HEK293 (cell line): ENCODE measurements around the gene FSTL4.

Experiments
- CTCF ChIA-PET: fragments of 350-600 bp; formaldehyde crosslinking; extraction: SDS; loops from one replicate; lab custom pipeline; 2021; ENCODE audit warnings: antibody characterized with exemption; lab: Yijun Ruan, JAX
- POLR2A ChIA-PET: fragments of 300-600 bp; formaldehyde crosslinking; extraction: SDS; loops from one replicate; lab custom pipeline; 2020; ENCODE audit warnings: antibody characterized with exemption, inconsistent platforms; lab: Yijun Ruan, JAX
- H3K27ac ChIP-seq: fragments of 200-500 bp; sonication (Bioruptor generic); 2 replicates; pipeline ENCODE4 v1.5.1; 2014; ENCODE audit warnings: low read depth, low read length, control low read depth, inconsistent platforms; ENCODE audit errors: extremely low read depth
- H3K36me3 ChIP-seq, 2 experiments: fragments of 200-500 bp in 1 of 2; sonication (Bioruptor generic) in 1 of 2; 1 replicate in 1 of 2; 2 replicates in 1 of 2; pipeline ENCODE4 v1.5.1; 2014 to 2017; ENCODE audit warnings: inconsistent platforms in 2 of 2, low read length in 2 of 2; ENCODE audit not compliant: control insufficient read depth in 2 of 2, insufficient read depth in 1 of 2
- H3K4me1 ChIP-seq: fragments of 200-500 bp; sonication (Bioruptor generic); 2 replicates; pipeline ENCODE4 v1.5.1; 2014; ENCODE audit warnings: mild to moderate bottlenecking, low read length, inconsistent platforms; ENCODE audit not compliant: control insufficient read depth, insufficient read depth
- H3K4me3 ChIP-seq: 2 replicates; pipeline ENCODE4 v1.5.1; 2011; ENCODE audit warnings: low read depth, mild to moderate bottlenecking, control low read depth, low read length, moderate library complexity
- H3K9me3 ChIP-seq: fragments of 200-500 bp; sonication (Bioruptor generic); 2 replicates; pipeline ENCODE4 v1.5.1; 2014; ENCODE audit warnings: low read depth, low read length, inconsistent platforms; ENCODE audit not compliant: control insufficient read depth, insufficient read depth
- HIC1 ChIP-seq: fragments of 450-650 bp; formaldehyde crosslinking; IDR thresholded peaks from 2 replicates; pipeline ENCODE4 v1.5.1; 2016; ENCODE audit warnings: missing biosample characterization, missing genetic modification characterization
- MEIS1 ChIP-seq: sonication (generic); formaldehyde crosslinking; IDR thresholded peaks from 2 replicates; pipeline ENCODE4 v1.8.1; 2022; ENCODE audit warnings: missing genetic modification reagents, mild to moderate bottlenecking, borderline replicate concordance
- PRDM1 ChIP-seq: fragments of 450-650 bp; formaldehyde crosslinking; IDR thresholded peaks from 2 replicates; pipeline ENCODE4; 2016; ENCODE audit warnings: missing biosample characterization, missing genetic modification characterization
- SETDB1 ChIP-seq: IDR thresholded peaks from one replicate; pipeline ENCODE4 v1.6.1; 2017; ENCODE audit warnings: mild to moderate bottlenecking, low read length, moderate library complexity, mixed read lengths; ENCODE audit not compliant: insufficient read length
- ZBTB10 ChIP-seq: fragments of 450-650 bp; formaldehyde crosslinking; IDR thresholded peaks from 2 replicates; pipeline ENCODE4 v1.5.1; 2016; ENCODE audit warnings: missing biosample characterization, missing genetic modification characterization
- ZNF132 ChIP-seq: fragments of 450-650 bp; formaldehyde crosslinking; IDR thresholded peaks from 2 replicates; pipeline ENCODE4 v1.5.1; 2017; ENCODE audit warnings: missing biosample characterization, missing genetic modification characterization, borderline replicate concordance
- ZNF214 ChIP-seq: fragments of 450-650 bp; formaldehyde crosslinking; IDR thresholded peaks from 2 replicates; pipeline ENCODE4 v1.5.1; 2017; ENCODE audit warnings: missing biosample characterization, mild to moderate bottlenecking, missing genetic modification characterization, borderline replicate concordance
- ZNF221 ChIP-seq: fragments of 450-650 bp; formaldehyde crosslinking; IDR thresholded peaks from 2 replicates; pipeline ENCODE4 v1.5.1; 2017; ENCODE audit warnings: missing biosample characterization, missing genetic modification characterization, borderline replicate concordance
- ZNF324 ChIP-seq: fragments of 450-650 bp; formaldehyde crosslinking; IDR thresholded peaks from 2 replicates; pipeline ENCODE4 v1.5.1; 2016; ENCODE audit warnings: missing biosample characterization, missing genetic modification characterization
- ZNF48 ChIP-seq: fragments of 450-650 bp; formaldehyde crosslinking; IDR thresholded peaks from 2 replicates; pipeline ENCODE4 v1.5.1; 2016; ENCODE audit warnings: missing biosample characterization, missing genetic modification characterization
- ZNF549 ChIP-seq: fragments of 450-650 bp; IDR thresholded peaks from 2 replicates; pipeline ENCODE4 v1.5.1; 2018; ENCODE audit warnings: missing biosample characterization, missing genetic modification characterization, mild to moderate bottlenecking, inconsistent platforms, moderate library complexity
- ZNF561 ChIP-seq: fragments of 450-650 bp; IDR thresholded peaks from 2 replicates; pipeline ENCODE4 v1.5.1; 2018; ENCODE audit warnings: missing biosample characterization, missing genetic modification characterization, borderline replicate concordance
- ZNF585B ChIP-seq: fragments of 450-650 bp; formaldehyde crosslinking; IDR thresholded peaks from 2 replicates; pipeline ENCODE4 v1.5.1; 2016; ENCODE audit warnings: missing biosample characterization, missing genetic modification characterization
- ZNF76 ChIP-seq: fragments of 450-650 bp; formaldehyde crosslinking; IDR thresholded peaks from 2 replicates; pipeline ENCODE4; 2016; ENCODE audit warnings: low read depth, missing biosample characterization, missing genetic modification characterization, borderline replicate concordance
- ZNF768 ChIP-seq: fragments of 450-650 bp; formaldehyde crosslinking; IDR thresholded peaks from 2 replicates; pipeline ENCODE4 v1.5.1; 2018; ENCODE audit warnings: missing biosample characterization, mild to moderate bottlenecking, missing genetic modification characterization
- ZNF792 ChIP-seq: fragments of 450-650 bp; formaldehyde crosslinking; IDR thresholded peaks from 2 replicates; pipeline ENCODE4 v1.5.1; 2016; ENCODE audit warnings: missing biosample characterization, missing genetic modification characterization
- TF ChIP-seq, protein P1 (sequence below): fragments of 450-650 bp; formaldehyde crosslinking; IDR thresholded peaks from 2 replicates; pipeline ENCODE4 v1.5.1; 2016; ENCODE audit warnings: missing biosample characterization, missing genetic modification characterization
- TF ChIP-seq, protein P2 (sequence below): fragments of 450-650 bp; formaldehyde crosslinking; IDR thresholded peaks from 2 replicates; pipeline ENCODE4 v1.5.1; 2016; ENCODE audit warnings: missing biosample characterization, missing genetic modification characterization

Gene FSTL4

GRCh38 chr5:133599044-133599443 lies 13.3 kb downstream of the FSTL4 start:
- H3K4me3 ChIP-seq: no peak overlapping the region
- TF ChIP-seq ZNF76 (no peak), ZNF585B (tag by site-specific recombination) (no peak), ZNF768 (tag by site-specific recombination) (no peak)
- TF ChIP-seq, all 188 proteins: peak for 0
- Histone ChIP-seq H3K4me1 (peaks cover 5% of the 10 kb centered on the region), H3K27ac (no peak overlapping the region), H3K9me3 (no peaks in the 10 kb centered on the region), H3K36me3 (no peaks in the 10 kb centered on the region)
- POLR2A ChIA-PET: no interaction called here
- CTCF ChIA-PET: no interaction called here

DNA sequence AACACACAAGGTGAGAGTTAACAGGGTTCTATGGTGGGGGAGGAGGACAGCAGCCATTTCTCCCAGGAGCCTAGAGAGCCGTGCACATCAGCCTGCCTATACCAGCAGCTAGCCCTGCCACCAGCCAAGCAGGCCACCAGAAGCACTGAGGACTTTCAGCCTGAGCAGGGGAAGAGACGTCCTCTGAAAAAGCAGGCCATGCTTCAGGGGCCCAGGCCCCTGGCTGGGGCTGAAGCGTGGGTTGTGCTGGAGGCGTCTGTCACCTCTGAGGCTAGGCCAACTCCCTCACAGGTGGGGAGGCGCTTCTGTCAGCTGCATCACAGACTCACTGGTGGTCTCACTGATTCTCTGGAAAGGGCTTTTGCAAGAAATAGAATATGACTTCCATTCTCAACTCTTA lies 16.3 kb downstream of the FSTL4 start:
- Histone ChIP-seq H3K27ac (no peak overlapping the region), H3K9me3 (no peaks in the 10 kb centered on the region), H3K36me3 (no peaks in the 10 kb centered on the region), H3K4me3 (no peak overlapping the region), H3K4me1 (no peaks in the 10 kb centered on the region; the same call in 1 of the 2 replicates)
- CTCF ChIA-PET: no interaction called here
- TF ChIP-seq PRDM1 (tag by site-specific recombination) (0 out of 2 replicates have a peak, but pooled peaks have one; percentile 10), ZNF48 (tag by site-specific recombination) (no peak)
- POLR2A ChIA-PET: no interaction called here

GRCh38 chr5:133595465-133595864 lies 16.9 kb downstream of the FSTL4 start:
- no peak for TF ChIP-seq ZNF549 (tag by site-specific recombination)
- TF ChIP-seq ZNF221 (tag by site-specific recombination): no peak
- TF ChIP-seq SETDB1: no peak
- TF ChIP-seq ZNF324 (tag by site-specific recombination): no peak
- no peak for TF ChIP-seq ZBTB10 (tag by site-specific recombination)
- TF ChIP-seq ZNF214: no peak
- TF ChIP-seq ZNF792: no peak
- TF ChIP-seq ZNF132 (tag by site-specific recombination): no peak
- TF ChIP-seq, protein P1, sequence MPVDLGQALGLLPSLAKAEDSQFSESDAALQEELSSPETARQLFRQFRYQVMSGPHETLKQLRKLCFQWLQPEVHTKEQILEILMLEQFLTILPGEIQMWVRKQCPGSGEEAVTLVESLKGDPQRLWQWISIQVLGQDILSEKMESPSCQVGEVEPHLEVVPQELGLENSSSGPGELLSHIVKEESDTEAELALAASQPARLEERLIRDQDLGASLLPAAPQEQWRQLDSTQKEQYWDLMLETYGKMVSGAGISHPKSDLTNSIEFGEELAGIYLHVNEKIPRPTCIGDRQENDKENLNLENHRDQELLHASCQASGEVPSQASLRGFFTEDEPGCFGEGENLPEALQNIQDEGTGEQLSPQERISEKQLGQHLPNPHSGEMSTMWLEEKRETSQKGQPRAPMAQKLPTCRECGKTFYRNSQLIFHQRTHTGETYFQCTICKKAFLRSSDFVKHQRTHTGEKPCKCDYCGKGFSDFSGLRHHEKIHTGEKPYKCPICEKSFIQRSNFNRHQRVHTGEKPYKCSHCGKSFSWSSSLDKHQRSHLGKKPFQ (tag by site-specific recombination): no peak
- TF ChIP-seq, protein P2, sequence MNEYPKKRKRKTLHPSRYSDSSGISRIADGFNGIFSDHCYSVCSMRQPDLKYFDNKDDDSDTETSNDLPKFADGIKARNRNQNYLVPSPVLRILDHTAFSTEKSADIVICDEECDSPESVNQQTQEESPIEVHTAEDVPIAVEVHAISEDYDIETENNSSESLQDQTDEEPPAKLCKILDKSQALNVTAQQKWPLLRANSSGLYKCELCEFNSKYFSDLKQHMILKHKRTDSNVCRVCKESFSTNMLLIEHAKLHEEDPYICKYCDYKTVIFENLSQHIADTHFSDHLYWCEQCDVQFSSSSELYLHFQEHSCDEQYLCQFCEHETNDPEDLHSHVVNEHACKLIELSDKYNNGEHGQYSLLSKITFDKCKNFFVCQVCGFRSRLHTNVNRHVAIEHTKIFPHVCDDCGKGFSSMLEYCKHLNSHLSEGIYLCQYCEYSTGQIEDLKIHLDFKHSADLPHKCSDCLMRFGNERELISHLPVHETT (tag by site-specific recombination): no peak
- no peak for TF ChIP-seq HIC1 (tag by site-specific recombination)
- no peak for TF ChIP-seq MEIS1 (CRISPR knock-in tag)
- TF ChIP-seq ZNF561 (tag by site-specific recombination): no peak
- Histone ChIP-seq H3K4me1 (no peaks in the 10 kb centered on the region; the same call in 1 of the 2 replicates), H3K27ac (no peak overlapping the region), H3K4me3 (no peak overlapping the region), H3K36me3 (no peaks in the 10 kb centered on the region), H3K9me3 (no peaks in the 10 kb centered on the region)
- ChIA-PET POLR2A (no interaction called here), CTCF (no interaction called here)
